IPS-20b (cell line): Measurements from ENCODE around the gene WDR5.

Experiments used
- H3K27ac ChIP-seq: one replicate; pipeline ENCODE4 v1.5.1; 2013; ENCODE audit warnings: low read length
- H3K27me3 ChIP-seq: 2 replicates; pipeline ENCODE4 v1.6.1; 2013; ENCODE audit warnings: mild to moderate bottlenecking, low read length, inconsistent platforms; ENCODE audit not compliant: insufficient read depth
- H3K36me3 ChIP-seq: 2 replicates; pipeline ENCODE4 v1.6.1; 2013; ENCODE audit warnings: low read depth, mild to moderate bottlenecking, inconsistent platforms, low read length, moderate library complexity; ENCODE audit not compliant: insufficient read depth
- H3K4me1 ChIP-seq: 2 replicates; pipeline ENCODE4 v1.6.1; 2013; ENCODE audit warnings: mild to moderate bottlenecking, control low read depth, inconsistent platforms, low read length, moderate library complexity; ENCODE audit not compliant: insufficient read depth
- H3K4me3 ChIP-seq: 2 replicates; pipeline ENCODE4 v1.5.1; 2013; ENCODE audit warnings: mild to moderate bottlenecking, low read length, inconsistent platforms
- H3K9ac ChIP-seq: 2 replicates; pipeline ENCODE4 v1.6.1; 2013; ENCODE audit warnings: low read depth, mild to moderate bottlenecking, inconsistent platforms, low read length, moderate library complexity
- H3K9me3 ChIP-seq: 2 replicates; pipeline ENCODE4 v1.6.1; 2013; ENCODE audit warnings: mild to moderate bottlenecking, low read depth, low read length, inconsistent platforms; ENCODE audit not compliant: insufficient read depth

The WDR5 gene

DNA sequence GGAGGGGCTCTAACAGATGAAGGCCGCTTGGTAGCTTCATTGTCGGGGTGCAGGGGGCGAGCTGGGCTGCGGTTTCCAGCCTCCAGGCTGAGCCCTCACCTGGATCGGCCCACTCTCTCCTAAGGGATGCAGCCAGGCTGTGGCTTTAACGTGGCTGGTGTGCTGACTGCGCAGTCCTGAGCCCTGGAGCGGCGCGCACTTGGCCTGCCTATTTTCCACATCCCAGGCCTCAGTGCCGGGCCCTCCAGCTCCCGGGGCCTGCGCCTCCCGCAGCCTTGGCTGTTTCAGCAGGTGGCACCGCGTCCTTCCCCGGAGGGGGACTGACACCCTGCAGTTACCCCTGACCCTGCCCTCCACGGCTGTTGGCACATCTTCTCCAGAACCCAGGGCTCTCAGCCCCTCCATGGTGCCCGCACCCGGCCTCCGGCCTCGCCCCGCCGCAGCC, 27.1 kb downstream of the WDR5 start:
- Histone ChIP-seq H3K4me3 (no peak overlapping the region), H3K27ac (no peak overlapping the region), H3K27me3 (peaks cover 5% of the 10 kb centered on the region; the same call in 1 of the 2 replicates), H3K36me3 (peaks cover 18% of the 10 kb centered on the region), H3K9me3 (no peaks in the 10 kb centered on the region), H3K4me1 (no peaks in the 10 kb centered on the region), H3K9ac (no peak overlapping the region; the same call in 1 of the 2 replicates)

DNA sequence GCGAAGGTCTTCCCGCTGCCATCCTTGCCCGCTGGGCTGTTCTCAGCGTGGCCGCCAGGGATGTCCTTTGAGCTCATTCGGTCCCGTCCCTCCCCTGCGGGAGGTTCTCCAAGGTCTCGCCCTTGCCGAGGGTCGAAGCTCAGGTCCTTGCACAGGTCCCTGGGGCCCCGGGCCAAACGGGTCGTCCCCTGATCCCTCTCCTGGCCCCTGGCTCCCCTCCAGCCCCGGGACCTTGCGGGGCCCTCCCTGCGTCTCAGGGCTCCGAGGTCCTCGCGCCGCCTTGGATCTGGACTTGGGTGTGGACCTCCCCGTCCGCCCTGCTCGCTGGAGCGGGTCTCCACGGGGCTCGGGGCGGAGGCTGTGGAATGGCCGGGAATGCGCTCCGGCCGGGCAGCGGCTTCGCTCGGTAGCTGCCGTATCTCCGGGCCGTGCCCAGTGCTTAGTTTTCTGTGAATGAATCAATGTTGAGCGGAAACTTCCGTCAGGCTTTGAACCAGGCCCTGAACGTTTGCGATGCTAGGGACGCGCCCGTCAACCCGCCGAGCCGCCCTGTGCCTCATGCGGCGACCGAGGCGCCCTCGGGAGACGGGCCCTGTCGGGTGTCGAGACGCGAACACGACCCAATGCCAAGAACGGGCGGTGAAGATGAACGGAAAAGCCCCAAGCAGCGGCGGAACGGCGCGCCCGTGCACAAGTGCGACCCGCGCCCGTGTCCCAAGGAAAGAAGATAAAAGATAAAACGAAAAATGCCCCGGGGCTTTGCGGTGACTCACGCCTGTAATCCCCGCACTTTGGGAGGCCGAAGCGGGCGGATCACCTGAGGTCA, 27.7 kb downstream of the WDR5 start:
- Histone ChIP-seq H3K9me3 (no peaks in the 10 kb centered on the region), H3K4me1 (no peaks in the 10 kb centered on the region), H3K27me3 (peaks cover 5% of the 10 kb centered on the region; the same call in 1 of the 2 replicates), H3K4me3 (no peak overlapping the region), H3K27ac (no peak overlapping the region), H3K9ac (no peak overlapping the region; the same call in 1 of the 2 replicates), H3K36me3 (peaks cover 12% of the 10 kb centered on the region)

DNA sequence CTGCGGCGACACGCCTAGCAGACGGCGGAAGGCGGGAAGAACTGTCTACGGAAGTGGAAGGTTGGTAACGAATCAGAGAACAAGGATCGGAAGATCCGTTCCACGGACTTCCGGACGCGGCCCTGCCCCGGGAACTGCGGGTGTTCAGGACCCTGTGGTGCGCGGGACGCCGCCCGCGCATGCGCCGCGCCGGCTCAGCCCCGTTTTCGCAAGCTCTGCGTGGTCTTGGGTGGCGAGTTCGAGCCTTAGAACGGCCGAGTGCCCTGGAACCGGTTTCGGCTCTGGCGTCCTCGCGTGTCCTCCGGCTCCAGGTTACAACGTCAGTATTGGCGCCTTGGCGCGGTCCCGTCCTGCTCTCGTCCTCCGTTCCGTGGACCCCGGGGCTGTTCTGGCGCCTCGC, 29.0 kb downstream of the WDR5 start:
- Histone ChIP-seq H3K9ac (no peak overlapping the region), H3K9me3 (no peaks in the 10 kb centered on the region), H3K36me3 (peaks cover 7% of the 10 kb centered on the region; the same call in 1 of the 2 replicates), H3K4me3 (no peak overlapping the region), H3K4me1 (no peaks in the 10 kb centered on the region), H3K27ac (no peak overlapping the region), H3K27me3 (peaks cover 5% of the 10 kb centered on the region; the same call in 1 of the 2 replicates)

DNA sequence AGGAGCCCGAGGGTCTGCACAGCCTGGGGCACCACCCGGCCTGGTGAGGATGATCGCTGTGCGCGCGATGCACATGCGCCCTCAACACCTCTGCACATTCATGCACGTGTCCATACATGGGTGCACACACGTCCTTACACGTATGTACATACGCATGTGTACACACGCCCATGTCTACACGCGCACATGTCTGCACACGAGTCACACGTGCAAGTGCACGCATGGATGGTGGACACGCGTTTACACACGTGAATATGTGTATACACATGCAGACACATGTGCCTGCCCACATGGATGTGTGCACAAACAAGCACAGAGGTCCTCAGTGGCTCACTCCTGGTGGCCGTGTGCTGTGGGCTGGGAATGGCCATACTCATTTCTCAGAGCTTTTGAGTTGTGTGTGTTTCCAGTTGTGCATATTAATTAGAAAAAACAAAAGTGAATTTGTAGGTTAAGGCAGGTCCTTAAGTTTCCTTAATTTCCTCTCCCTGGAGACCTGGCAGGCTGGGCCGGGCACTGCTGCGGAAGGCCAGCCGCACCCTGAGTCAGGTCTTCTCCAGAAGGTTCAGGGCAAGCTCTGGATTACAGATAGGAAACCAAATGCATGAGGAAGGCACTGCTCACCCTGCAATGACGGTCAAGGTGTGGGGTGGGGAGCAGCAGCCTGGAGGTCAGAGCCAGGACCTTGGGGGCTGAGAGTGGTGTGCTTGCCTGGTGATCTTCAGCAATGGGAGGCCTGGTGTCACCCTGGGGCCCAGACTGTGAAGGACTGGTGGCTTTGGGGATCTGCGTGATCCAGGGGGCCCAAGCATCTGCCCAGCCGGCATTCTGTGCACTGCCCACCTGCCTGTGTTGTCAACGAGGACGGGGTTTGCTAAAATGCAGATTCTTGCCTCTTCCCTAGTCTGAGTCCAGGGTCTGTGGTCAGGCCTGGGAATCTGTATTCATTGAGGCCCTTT, 29.8 kb downstream of the WDR5 start:
- no peaks in the 10 kb centered on the region for H3K4me1 ChIP-seq
- no peak overlapping the region for H3K4me3 ChIP-seq
- peaks cover 5% of the 10 kb centered on the region; the same call in 1 of the 2 replicates for H3K27me3 ChIP-seq
- H3K36me3 ChIP-seq: peaks cover under 1% of the 10 kb centered on the region; the same call in 1 of the 2 replicates
- no peaks in the 10 kb centered on the region for H3K9me3 ChIP-seq
- H3K27ac ChIP-seq: no peak overlapping the region
- no peak overlapping the region; the same call in 1 of the 2 replicates for H3K9ac ChIP-seq

DNA sequence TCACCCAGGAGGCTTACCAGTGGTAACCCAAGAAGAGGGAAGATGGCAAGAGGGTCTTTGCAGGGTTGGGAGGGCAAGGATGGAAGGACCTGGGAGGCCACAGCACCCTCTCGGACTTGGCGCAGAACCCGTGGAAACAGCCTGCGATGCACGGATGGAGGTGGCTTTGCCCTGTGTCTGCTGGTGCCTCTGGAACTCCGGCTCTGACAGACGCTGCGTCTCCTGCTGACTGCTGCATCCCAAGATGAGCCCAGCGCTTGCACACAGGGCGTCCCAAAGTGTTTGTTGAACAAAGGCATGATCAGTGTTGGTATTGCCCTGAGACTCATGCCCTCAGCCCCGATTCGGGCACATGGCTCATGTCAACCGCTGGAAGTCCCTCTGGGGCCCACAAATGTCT, 30.5 kb downstream of the WDR5 start:
- Histone ChIP-seq H3K4me3 (no peak overlapping the region), H3K27me3 (peaks cover 5% of the 10 kb centered on the region; the same call in 1 of the 2 replicates), H3K4me1 (no peaks in the 10 kb centered on the region), H3K36me3 (no peaks in the 10 kb centered on the region), H3K9ac (no peak overlapping the region), H3K27ac (no peak overlapping the region), H3K9me3 (no peaks in the 10 kb centered on the region)

DNA sequence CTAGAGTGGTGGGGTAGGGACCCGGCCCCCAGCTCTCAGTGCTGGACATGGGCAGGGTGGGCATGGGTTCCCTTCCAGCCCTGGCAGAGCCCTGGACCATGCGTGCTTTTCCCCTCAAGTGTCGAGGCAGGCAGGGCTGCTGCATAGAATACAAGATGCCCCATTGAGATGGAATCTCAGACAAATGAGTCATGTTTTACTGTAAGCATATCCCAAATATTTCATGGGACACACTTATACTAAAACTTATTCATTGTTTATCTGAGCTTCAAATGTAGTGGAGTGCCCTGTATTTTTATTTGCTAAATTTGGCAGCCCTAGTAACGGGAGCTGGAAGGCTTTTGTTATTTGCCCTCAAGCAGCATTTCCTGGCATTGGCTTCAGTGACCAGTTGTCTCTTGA, 31.6 kb downstream of the WDR5 start:
- no peak overlapping the region for H3K4me3 ChIP-seq
- no peak overlapping the region for H3K27ac ChIP-seq
- no peaks in the 10 kb centered on the region for H3K4me1 ChIP-seq
- H3K36me3 ChIP-seq: no peaks in the 10 kb centered on the region
- H3K9me3 ChIP-seq: no peaks in the 10 kb centered on the region
- H3K9ac ChIP-seq: no peak overlapping the region
- peaks cover 2% of the 10 kb centered on the region; the same call in 1 of the 2 replicates for H3K27me3 ChIP-seq

DNA sequence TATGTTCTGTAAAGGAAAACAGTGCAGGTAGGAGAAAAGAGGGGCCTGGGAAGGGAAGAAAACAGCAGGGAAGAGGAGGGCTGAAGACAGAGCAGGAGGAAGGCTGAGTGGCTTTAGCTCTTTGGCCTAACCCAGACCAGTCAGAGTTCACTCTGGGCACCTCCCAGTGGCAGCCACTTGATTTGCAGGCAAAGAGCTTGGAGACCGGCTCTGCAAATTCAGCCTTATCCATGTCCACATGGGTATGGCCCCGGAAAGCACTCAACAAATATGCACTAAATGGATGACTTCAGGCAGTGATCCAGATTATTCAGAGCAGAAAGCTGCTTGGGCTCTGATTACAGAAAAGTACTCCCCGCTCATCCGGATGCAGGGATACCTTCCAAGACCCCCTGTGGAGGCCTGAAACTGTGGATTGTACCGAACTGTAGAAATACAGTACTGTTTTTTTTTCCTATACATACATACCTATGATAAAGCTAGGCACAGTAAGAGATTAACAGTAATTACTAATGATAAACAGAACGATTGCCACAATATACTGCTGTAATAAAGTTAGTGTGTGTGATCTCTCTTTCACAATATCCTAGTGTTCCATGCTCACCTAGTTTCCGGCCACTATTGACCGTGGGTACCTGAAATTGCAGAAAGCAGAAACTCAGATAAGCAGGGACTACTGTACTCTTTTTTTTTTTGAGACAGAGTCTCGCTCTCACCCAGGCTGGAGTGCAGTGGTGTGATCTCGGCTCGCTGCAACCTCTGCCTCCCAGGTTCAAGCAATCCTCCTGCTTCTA, 33.1 kb downstream of the WDR5 start:
- no peaks in the 10 kb centered on the region for H3K36me3 ChIP-seq
- no peaks in the 10 kb centered on the region for H3K9me3 ChIP-seq
- H3K4me1 ChIP-seq: no peaks in the 10 kb centered on the region
- H3K27ac ChIP-seq: no peak overlapping the region
- no peak overlapping the region for H3K4me3 ChIP-seq
- no peaks in the 10 kb centered on the region for H3K27me3 ChIP-seq
- H3K9ac ChIP-seq: no peak overlapping the region

DNA sequence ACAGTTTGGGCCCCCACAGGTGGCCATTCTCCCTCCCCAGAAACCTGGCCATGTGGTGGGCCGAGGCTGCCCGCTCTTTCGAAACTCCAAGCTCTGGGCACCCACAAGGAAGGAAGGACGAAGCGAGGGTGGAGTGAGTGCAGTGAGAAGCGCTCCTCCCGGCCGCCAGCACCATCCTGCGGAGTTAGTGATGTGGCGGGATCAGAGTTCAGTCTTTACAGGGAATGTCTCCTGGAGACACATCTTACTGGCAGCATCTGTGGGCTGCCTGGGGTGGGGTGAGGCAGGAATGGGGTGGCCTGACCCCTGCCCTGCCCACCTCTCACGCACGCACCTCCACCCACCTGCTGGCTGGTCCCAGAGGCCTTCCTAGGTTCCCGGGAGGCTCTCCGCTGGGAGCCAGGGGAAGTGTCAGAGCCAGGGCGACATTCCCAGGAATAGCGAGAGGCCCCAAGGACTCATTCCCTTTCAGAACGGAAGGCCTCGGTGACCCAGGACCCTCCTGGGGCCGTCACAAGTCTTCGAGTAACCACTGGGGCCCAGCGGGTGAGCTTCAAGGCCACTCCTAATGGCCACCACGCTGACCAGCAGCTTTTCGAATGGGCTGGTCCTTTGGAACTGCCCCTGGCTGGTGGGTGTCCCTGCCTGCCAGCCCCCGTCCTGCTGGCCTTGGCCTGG, 34.0 kb downstream of the WDR5 start:
- Histone ChIP-seq H3K27ac (no peak overlapping the region), H3K4me3 (no peak overlapping the region), H3K36me3 (no peaks in the 10 kb centered on the region), H3K9me3 (no peaks in the 10 kb centered on the region), H3K4me1 (no peaks in the 10 kb centered on the region), H3K27me3 (no peaks in the 10 kb centered on the region), H3K9ac (no peak overlapping the region)

DNA sequence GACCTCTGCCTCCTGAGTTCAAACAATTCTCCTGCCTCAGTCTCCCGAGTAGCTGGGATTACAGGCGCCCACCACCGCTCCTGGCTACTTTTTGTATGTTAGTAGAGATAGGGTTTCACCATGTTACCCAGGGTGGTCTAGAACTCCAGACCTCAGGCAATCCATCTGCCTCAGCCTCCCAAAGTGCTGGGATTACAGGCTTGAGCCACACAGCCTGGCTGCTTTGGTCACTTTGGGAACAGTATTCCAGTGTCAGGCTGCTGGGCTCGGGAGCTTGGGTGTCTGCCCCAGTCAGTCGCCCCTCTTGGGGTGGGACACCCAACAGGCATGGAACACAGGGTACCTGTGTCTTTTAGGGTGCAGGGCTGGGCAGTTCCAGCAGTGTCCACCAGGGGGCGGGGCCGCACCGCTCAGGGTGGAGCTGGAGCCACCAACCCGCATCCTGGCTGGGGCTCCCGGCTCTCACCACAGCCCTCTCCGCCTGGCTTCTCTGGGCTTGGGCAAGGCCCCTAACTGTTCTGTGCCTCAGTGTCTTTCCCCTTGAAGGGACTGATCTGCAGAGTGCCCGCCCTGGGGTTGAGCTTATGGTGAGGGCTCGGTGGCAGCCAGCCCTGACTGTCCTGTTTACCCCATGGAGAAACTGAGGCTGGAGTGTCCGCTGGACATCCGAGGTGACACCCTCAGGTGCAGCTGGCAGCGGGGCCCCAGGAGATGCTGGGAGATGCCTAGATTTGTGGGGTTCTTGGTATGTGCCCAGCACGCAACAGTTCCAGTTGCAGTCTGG, 34.8 kb downstream of the WDR5 start:
- no peaks in the 10 kb centered on the region for H3K27me3 ChIP-seq
- H3K27ac ChIP-seq: no peak overlapping the region

More for the DNA sequence above, 34.8 kb downstream of the WDR5 start:
- Histone ChIP-seq H3K4me3 (no peak overlapping the region), H3K9me3 (no peaks in the 10 kb centered on the region), H3K4me1 (no peaks in the 10 kb centered on the region), H3K36me3 (no peaks in the 10 kb centered on the region), H3K9ac (no peak overlapping the region)
